GM18909 (cell line): Measurements from ENCODE around the gene WIPI1.
A peak's percentile ranks its signal among the peaks of the same experiment; 100 is the strongest.
"Not testable (repeated sequence)": the region's sequence is repeated elsewhere in the genome, so short reads cannot be mapped to it uniquely, and the experiment has no call there.

Source experiments
- ATAC-seq: cut with Tn5 transposase; IDR thresholded peaks from one replicate; pipeline ENCODE4 v1.9.1; 2021; ENCODE audit warnings: mild to moderate bottlenecking; ENCODE audit not compliant: unreplicated experiment, poor library complexity

The WIPI1 gene, protein sequence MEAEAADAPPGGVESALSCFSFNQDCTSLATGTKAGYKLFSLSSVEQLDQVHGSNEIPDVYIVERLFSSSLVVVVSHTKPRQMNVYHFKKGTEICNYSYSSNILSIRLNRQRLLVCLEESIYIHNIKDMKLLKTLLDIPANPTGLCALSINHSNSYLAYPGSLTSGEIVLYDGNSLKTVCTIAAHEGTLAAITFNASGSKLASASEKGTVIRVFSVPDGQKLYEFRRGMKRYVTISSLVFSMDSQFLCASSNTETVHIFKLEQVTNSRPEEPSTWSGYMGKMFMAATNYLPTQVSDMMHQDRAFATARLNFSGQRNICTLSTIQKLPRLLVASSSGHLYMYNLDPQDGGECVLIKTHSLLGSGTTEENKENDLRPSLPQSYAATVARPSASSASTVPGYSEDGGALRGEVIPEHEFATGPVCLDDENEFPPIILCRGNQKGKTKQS

DNA sequence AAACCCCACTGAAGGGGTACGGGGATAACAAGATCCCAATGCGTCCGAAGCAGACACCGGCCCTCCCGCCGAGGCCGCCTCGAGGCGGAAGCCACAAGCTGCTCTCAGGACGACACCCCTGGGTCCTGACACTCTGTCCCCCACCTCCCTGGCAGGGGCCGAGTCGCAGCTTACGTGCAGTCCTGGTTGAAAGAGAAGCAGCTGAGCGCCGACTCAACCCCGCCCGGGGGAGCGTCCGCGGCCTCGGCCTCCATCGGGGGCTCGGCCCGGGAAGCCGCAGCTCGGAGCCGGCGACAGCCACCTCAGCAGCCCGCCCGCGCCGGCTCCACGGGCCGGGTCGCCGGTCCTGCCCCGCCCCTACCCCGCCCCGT is at the start of gene WIPI1:
Gene WIPI1 (minus strand): TSS at position 329 of the 371 bp plus-strand sequence. CDS start 75 bp downstream, at position 254.
- peak; percentile 31 for ATAC-seq

DNA sequence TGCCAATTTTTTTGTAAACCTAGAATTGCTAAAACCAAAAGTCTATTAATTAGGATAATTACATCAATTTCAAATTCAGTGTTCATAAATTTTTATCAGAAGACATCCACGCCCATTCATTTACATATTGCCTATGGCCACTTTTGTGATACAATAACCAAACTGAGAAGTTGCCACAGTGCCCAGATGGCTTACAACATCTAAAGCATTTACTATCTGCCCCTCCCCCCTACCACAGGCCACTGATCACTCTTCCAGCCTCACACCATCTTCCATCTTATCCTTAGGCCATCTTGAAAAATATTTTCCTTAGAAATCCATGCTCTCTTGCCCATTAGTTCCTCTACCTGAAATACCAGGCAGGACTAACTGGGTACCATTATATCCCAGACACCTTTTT is 48.7 kb upstream of the WIPI1 start:
- ATAC-seq: no peak

DNA sequence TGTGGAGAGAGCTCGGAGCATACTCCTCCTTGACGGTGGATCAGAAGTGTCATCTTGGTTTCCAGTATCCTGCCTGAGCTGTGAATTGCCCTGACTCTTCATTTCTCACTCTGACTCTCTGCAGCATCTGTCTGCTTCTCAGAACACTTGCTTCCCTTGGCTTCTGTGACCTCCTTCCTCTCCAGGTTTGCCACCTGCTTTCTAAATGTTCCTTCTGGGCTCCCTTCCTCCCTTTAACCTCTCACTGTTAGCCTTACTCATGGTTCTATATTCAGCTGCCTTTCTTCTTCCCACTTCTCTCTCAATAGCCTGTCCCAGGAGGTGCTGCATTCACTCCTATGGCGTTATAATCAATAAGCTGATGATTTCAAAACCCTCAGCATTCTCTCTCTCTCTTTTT is 43.8 kb upstream of the WIPI1 start:
- ATAC-seq: no peak

DNA sequence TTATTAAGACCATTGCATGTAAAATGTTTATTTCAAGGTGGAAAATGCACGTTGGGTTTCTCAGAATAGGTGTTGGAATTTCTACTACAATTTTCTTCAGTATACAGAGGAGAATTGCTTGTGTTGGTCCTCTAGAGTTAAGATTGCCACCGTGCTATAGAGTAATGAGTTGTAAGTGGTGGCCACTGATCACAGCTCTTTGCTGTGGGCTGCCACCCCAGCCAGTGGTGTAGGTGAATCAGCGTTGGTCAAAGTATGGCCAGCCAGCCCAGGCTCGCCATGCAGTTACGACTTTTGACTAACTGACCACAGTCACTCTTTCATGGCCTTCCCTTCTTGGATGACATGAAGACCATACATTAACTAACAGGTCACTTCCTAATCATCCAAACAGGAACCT is 42.3 kb upstream of the WIPI1 start:
- ATAC-seq: no peak

DNA sequence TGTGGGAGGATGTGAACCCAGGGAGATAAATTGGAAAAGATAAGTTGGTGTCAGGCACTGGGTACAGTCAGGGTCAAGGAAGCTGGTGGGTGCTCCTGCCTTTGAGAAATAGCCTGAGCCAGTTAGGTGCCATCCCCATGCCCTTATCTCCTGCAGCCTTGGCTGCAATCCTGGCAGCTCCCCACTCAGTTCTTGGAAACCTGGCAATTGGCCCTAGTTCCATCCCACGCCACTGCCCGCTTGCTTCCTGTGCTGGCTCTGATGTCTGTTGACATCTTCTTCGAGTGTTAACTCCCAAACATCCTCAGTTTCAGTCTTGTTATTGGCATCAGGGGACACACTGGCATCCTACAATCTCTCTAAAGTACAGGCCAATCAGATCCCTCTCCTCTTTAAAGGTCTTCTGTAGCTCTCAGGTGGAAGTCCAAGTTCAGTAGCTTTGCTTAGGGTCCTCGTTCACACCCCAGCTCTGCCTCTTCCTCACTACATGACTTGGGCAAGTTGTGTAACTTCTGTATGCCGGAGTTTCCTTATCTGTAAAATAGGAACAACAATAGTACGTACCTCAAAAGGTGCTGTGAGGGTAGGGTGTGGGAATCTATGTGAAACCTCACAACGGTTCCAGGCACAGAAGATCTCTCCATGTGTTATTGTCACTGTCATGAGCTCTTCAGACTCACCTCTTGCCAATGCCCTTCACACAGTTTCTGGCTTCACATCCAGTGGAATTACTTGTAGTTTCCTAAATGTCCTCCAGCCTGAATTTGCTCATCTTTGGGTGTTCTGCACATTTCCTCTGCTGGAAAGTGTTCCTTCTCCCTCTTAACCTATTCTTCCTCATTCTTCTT is 41.4 kb upstream of the WIPI1 start:
- ATAC-seq: peak; percentile 23

DNA sequence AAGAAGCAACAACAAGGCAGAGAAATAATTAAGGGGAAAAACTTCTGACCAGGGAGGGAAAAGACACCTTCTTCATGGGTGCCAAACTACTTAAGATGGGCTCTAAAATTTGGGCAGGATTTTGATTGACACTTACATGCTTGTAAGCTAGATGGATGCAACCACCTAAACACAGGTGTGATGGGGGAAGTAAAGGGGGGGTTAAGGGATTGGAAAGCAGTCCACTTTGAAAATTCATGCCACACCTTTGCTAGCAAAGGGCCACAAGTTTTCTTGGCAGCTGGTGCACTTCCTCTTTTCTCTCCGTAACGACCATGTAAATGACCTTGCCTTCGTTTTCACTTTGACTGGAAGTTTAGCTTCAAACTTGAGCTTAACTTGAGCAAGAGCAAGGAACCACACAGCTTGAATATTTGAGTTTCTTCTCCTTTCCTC is 40.6 kb upstream of the WIPI1 start:
- ATAC-seq: peak; percentile 94

DNA sequence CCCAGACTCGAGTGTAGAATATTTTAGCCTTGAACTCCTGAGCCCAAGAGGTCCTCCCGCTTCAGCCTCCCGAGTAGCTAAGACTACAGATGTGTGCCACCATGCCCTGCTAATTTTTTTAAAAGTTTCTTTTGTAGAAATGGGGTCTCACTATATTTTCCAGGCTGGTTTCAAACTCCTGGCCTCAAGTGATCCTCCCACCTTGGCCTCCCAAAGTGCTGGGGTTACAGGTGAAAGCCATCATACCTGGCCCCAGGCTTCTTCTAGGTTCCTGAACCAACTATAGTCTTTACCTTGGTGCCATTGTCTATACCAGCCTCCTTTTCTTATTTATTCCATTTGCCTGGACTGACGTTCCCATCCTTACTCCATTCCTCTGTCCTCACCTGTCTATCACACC is 37.8 kb upstream of the WIPI1 start:
- ATAC-seq: no peak

DNA sequence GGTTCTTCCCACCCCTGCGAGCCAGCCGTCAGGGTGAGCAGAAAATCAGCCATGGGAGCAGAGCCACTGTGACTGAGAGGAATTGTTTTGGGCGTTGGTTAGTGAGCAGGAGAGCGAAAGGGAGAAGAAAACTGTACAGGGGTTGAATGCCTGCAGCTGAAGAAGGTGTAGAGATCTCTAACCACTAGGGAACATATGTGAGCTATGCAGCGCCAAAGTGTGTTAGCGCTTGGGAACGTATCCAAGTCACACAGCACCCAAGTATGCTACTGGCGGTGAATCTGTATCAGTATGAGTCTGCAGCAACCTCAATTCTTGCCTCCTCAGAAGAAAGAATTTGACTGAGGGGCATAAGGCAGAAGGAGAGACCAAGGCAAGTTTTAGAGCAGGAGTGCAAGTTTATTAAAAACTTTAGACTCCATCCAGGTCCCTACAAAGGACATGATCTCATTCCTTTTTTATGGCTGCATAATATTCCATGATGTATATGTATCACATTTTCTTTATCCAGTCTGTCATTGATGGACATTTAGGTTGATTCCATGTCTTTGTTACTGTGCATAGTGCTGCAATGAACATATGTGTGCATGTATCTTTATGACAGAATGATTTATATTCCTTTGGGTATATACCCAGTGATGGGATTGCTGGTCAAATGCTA is 35.2 kb upstream of the WIPI1 start:
- not testable (repeated sequence) for ATAC-seq

DNA sequence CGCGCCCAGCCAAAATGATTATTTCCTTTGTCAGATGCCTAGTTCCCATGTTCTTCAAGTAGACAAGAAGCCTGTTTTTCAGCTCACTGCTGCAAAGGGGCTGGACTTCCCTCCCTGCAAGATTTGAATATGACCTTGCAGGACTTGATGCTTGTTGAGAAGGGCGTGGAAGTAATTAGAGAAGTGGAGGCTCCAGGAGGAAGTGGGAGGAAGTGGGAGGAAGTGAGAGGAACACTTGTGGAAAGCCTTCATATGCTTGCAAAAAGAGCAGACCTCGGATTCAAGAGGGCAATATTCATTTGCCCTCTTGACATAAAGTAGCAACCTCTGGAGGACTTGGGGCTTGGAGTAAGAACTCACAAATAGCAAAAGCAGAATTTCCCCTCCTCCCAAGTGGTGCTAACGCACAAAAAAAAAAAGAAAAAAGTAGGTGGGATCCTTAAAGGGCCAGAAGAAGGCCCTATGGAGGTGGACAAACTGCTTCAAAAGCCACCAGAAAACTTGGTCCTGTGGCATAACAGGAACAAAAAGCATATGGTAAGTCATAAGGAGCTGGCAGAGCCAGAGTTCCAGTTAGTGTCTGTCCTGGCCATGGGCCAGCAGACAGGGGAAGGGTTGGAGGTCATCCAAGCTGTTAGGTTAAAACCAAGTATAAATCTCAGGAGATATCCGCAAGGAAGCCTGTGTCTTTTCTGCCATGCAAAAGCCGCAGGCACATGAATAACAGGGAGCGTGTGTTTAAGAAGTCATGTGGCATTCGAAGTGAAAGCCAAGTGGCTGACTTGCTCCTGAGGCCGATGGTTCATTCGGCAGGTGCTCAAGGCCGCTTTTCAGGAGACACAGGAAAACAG is 34.3 kb upstream of the WIPI1 start:
- ATAC-seq: no peak

DNA sequence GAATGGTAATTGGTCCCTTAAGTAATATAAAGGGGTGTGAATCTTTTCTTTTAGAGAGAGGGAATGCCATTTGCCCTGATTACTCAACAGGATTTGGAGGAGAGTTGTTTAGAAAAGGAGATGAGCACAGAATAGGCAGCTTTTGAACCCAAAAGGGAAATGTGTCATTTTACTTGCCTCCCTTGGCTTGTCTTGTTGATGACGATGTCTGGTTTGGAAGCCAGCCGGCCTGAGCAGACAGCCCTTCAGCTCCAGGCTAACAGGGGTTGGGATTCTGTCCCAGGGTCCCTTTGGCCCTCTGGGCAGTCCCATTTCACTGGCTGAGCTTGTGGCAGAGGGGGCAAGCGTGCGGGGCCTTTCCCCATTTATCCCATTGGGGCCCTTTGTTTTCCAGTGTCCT is 32.6 kb upstream of the WIPI1 start:
- no peak for ATAC-seq

DNA sequence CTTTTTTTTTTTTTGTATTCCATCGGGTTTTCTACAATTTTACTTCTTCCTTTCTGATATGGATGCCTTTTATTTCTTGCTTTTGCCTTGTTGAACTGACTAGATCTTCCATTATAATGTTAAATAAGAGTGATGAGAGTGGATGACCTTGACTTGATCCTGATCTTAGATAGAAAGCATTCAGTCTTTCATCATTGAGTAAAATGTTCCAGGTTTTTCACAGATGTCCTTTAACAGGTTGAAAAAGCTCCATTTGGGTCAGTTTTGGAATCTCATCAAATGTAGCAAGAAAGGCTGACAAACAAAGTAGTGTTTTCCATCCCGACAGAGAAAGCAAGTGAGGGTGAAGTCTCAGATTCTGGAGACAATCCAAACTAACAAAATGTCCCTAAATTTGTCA is 27.2 kb upstream of the WIPI1 start:
- ATAC-seq: no peak

DNA sequence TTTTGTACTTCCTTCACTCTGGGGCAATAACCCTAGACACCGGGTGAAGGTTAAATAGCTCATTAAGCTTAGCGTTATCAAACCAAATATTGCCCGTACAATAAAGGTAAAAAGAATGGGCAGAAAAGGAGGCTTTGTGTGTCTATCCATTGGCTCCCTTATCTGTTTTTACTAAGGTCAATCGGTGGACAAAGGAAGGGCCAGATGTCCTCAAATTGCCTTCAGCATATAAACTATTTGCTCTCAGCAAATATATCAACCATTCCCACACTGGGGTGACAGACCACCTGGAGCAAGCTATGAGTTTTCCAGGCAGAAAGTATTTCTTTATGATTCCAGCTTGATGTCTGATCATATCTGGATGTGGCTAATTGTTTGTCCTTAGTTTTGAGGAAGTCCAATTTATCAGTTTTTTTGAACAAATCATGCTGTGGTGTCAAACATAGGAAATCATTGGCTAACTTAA is 25.3 kb upstream of the WIPI1 start:
- no peak for ATAC-seq

DNA sequence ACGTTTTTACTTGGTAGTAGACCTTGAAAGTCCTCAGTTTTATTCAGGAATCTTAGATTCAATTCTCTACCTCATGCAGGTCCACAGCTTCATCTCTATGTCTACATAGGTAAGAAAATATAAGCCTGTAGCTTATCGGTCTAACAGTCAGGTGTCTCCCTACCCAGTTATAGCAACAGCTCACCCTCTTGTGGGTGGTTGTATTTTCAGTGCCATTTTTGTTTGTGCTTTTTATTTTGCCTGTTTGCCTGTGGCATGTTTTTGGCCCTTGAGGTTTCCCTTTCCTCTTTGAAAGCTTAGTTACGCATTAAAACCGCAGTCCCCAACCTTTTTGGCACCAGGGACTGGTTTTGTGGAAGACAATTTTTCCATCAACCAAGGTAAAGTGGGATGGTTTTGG is 23.6 kb upstream of the WIPI1 start:
- ATAC-seq: no peak

DNA sequence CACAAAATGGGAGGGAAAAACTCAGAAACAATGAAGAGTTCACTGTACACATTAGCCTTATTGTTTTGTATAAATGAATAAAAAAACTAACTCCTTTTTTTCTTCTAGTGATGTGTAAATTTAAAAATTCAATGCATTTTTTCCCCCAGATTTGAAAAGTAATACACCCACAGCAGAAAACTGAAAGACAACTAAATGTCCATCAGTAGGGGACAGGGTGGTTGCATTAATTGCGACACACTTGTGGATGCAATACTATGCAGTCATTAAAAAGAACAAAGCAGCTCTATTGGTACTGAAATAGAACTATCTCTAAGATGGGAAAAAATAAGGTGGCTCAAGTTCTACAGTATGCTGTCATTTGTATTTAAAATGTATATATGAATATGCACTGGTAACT is 13.7 kb upstream of the WIPI1 start:
- ATAC-seq: no peak

DNA sequence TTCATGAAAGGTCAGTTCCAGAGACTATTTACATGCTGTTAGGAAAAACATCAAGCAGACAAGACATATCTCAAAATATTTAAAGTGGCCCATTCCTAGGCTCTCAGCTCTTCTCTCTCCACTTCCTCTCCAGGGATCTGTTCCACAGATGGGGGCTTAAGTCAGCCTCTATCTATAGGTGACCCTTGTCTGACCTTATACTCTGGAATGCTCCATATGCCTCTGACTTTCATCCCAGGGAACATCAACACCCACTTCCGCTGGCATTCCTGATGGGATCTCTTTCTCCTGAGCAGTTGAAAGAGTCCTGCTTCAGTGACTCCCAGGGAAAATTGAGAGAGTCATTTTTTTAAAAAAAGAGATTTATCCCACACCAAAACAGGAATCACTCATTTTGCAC is 11.5 kb upstream of the WIPI1 start:
- ATAC-seq: no peak

DNA sequence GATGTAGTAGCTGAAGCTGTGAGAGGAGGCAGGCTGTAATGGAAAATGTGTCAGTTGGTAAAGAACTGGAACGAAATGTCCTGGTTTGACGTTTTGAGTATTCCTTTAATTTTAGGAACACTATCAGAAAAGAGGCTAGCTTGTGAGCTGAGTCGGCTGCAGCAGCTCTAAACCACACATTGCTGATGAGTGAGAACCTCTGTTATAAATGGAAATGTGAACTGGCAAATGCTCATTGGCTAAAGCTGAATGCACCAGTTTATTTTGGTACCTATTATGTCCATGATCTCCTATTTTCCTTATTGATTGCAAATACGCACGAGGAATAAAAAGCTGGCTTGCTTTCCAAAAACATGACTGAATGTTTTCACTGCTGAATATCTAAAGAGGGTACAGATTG is 11.0 kb upstream of the WIPI1 start:
- ATAC-seq: no peak

DNA sequence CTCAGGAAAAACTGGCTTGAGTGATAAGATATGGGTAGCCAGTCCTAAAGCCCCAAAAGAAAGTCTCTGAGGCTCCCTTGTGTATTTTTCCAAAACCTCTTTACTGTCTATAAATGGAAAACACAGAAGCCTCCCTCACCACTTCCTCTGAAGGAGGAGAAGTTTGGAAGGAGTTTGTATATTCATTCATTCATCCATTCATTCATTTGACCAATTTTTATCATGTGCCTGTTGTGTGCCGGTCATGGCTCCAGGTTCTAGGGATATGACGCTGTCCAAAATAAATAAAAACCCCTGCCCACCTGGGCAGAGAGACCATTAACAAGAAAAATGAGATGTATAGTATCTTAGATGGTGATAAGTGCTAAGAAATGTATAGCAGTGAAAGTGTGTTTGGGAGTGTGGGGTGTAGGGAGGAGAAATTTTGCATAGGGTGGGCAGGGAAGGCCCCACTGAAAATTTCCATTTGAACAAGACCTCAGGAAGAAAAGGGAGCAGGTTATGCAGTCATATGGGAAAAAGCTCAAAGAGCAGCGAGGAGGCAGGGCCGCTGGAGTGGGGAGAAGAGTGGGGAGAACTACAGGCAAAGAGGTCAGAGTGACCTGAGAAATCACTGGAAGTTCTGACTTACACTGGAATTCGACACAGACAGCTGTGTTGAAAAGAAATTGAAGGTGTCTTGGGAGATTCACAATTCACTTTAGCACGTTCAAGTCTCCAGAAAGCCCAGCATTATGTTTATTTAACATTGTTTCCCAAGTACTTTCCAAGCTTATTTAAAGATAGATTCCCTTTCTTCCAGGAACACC is 6.1 kb upstream of the WIPI1 start:
- no peak for ATAC-seq

DNA sequence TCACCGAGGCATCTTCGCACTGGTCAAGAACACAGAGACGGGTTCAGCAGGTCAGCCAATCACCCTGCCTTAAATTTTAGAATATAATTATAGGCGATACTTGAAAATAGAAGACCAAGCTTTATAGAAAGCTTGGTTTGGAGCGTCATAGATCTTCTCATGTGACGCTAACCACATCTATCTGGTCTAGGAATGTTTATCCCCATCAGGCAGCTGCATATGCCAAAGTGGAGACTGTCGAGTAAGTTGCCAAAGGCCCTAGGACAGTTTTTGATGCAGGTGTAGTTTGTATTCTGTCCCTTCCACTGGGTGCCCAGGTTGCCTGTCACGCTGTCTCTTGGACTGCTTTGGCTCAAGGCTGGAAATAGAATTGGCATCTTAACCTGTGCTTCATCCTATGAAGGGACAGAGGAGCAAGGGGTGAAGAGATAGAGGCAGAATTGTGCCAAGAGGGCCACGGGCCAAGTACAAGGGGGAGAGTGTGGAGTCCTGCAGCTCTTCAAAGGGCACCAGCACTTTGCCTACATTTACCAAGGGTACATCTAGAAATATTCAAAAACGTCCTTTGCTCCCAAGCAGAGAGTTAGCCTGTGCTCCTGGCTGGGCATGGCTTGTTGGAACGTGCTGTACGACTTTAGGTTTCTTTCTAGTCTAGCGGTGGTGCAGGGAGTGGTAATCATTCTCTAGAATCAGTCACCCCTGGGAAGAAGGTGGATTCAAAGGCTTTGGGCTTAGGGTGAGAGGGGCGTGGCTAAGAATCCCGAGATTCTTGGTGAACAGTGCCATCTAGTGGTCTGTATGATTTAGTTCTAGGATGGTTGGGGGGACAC is 5.3 kb upstream of the WIPI1 start:
- ATAC-seq: peak; percentile 44
